ENCODE results near the gene ORC6. TPM values are rescaled to one million over a fixed set of nuclear protein-coding genes. Genes with fewer than 3 reads are reported as not detected.

The ORC6 gene, protein sequence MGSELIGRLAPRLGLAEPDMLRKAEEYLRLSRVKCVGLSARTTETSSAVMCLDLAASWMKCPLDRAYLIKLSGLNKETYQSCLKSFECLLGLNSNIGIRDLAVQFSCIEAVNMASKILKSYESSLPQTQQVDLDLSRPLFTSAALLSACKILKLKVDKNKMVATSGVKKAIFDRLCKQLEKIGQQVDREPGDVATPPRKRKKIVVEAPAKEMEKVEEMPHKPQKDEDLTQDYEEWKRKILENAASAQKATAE
- 43.6 to 48.4 TPM (median 47.0 TPM) in 5 replicates for total RNA-seq (2022; extraction: Qiagen RNA extraction)

DNA sequence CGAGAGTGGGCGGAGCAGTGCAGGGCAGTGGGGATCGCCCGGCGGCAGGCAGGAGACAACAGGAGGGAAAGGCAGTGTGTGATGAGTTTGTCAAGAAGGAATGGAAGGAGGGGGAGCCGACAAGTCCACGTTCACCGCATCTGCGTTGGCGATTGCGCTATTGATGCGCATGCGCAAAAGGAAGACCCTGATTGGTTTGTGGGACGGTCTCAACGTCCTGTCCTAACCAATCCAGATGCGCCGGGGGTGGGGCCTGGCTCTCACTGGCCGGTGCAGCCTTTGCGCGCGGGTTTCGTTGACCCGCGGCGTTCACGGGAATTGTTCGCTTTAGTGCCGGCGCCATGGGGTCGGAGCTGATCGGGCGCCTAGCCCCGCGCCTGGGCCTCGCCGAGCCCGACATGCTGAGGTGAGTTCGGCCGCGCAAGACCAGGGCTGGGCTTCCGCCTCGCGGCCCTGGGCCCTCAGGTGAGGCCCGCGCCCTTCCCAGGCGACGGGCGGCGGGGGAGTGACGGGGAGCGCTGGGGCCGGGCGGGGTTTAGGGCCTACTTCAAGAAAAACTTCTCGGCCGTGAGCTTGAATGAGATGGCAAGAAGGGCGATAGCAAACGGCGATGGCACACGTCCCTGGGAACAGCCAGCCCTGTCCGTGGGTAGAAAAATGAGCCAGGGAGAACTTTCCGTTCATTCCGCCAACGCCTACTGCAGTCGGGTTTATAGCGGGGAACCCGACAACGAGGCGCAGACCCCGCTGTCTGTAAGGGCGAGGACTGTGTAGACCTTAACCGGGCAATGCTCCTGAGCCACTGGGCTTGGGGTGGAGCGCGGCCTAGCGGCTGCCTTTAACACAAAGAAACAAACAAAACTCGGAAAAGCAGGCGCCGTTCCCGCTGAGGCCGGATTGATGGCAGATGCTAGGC is at the start of gene ORC6:
Gene ORC6, plus strand, starts transcription at position 295 of the 916 bp plus-strand sequence. Its CDS starts 47 bp downstream, at position 342.

DNA sequence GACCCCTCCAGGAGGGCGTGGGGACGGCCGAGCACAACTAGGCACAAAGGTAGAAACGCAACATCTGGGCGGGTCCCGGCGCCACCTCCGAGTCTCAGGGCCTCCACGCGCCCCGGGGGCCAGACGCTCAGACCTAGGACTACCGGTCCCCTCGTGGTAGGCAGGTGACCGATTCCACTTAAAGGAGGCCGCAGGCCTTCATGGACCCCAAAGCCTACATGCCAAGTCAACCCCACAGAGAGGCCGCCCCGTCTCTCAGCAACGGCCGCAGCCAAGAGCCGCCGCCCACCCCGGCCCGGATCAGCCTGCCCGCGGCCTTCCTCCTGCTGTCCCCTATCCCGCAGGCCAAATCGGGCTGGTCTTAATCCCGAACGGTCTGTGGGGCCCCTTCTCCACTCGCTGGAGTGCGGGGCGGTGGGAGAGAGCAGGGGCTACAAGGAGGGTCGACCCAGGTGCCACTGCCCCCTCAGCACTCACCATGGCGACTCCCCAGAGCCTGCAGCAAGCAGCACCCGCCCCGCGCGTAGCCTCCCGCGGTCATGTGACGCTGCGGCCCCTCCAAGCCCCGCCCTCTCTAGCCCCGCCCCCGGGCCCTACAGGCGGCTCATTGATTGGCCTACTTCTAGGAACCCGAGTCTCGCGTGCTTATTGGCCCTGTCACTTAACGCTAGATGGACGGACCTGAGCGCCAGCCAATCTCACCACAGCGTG is 650 bp upstream of the ORC6 start, which contains the start of gene VPS35:
Gene VPS35, minus strand, starts transcription at position 525 of the 711 bp plus-strand sequence. Its CDS starts 45 bp downstream, at position 480.

Other genes with a start within 250 kb of the ORC6 start
- 32.3 to 40.6 TPM (median 36.5 TPM) in 5 replicates for gene SHCBP1, start 68.3 kb upstream of the ORC6 start, total RNA-seq (2022; extraction: Qiagen RNA extraction)
- gene VPS35, start 481 bp upstream of the ORC6 start, total RNA-seq (2022; extraction: Qiagen RNA extraction) = 79.3 to 86.3 TPM (median 81.3 TPM) in 5 replicates
- 0.03 to 0.14 TPM (median 0.09 TPM) in 5 replicates for gene MYLK3, start 58.7 kb downstream of the ORC6 start, total RNA-seq (2022; extraction: Qiagen RNA extraction)
- 5.0 to 8.3 TPM (median 6.1 TPM) in 5 replicates for gene C16orf87, start 141.5 kb downstream of the ORC6 start, total RNA-seq (2022; extraction: Qiagen RNA extraction)
- gene GPT2, start 194.7 kb downstream of the ORC6 start, total RNA-seq (2022; extraction: Qiagen RNA extraction) = 8.1 to 11.5 TPM (median 10.7 TPM) in 5 replicates